GM21515 (cell line): ENCODE data around the gene TXNDC12.
"Not testable (repeated sequence)": the region's sequence is repeated elsewhere in the genome, so short reads cannot be mapped to it uniquely, and the experiment has no call there.

Source experiments
- ATAC-seq: cut with Tn5 transposase; IDR thresholded peaks from one replicate; pipeline ENCODE4 v1.9.1; 2021; ENCODE audit not compliant: unreplicated experiment

Gene TXNDC12

GRCh38 chr1:52055066-52055865 lies at the start of gene TXNDC12:
Gene TXNDC12 (minus strand): TSS chr1:52055191. CDS start chr1:52055096, 95 bp downstream.
- peak; percentile 43 for ATAC-seq

GRCh38 chr1:52102336-52103013 lies 47.5 kb upstream of the TXNDC12 start:
- no peak for ATAC-seq

- no peak for ATAC-seq
Observed at GRCh38 chr1:52098139-52098871, 43.3 kb upstream of the TXNDC12 start.

- ATAC-seq: no peak
Observed at GRCh38 chr1:52096216-52096615, 41.2 kb upstream of the TXNDC12 start.

GRCh38 chr1:52094300-52094699 lies 39.3 kb upstream of the TXNDC12 start:
- not testable (repeated sequence) for ATAC-seq

- not testable (repeated sequence) for ATAC-seq
Observed at GRCh38 chr1:52087892-52088291, 32.9 kb upstream of the TXNDC12 start.

GRCh38 chr1:52080014-52080415 lies 25.0 kb upstream of the TXNDC12 start:
- ATAC-seq: no peak

- ATAC-seq: not testable (repeated sequence)
Observed at GRCh38 chr1:52077277-52077676, 22.3 kb upstream of the TXNDC12 start.

- no peak for ATAC-seq
Observed at GRCh38 chr1:52072291-52072690, 17.3 kb upstream of the TXNDC12 start.

GRCh38 chr1:52070704-52071103 lies 15.7 kb upstream of the TXNDC12 start:
- ATAC-seq: no peak

- no peak for ATAC-seq
Observed at GRCh38 chr1:52063192-52063591, 8.2 kb upstream of the TXNDC12 start.

- no peak for ATAC-seq
Observed at GRCh38 chr1:52060822-52061221, 5.8 kb upstream of the TXNDC12 start.

- ATAC-seq: no peak
Observed at GRCh38 chr1:52059888-52060287, 4.9 kb upstream of the TXNDC12 start.

GRCh38 chr1:52059321-52059720 lies 4.3 kb upstream of the TXNDC12 start:
- ATAC-seq: no peak

- ATAC-seq: no peak
Observed at GRCh38 chr1:52057876-52058415, 3.0 kb upstream of the TXNDC12 start.

GRCh38 chr1:52057255-52057654 lies 2.3 kb upstream of the TXNDC12 start:
- ATAC-seq: no peak

- ATAC-seq: peak; percentile 41
Observed at GRCh38 chr1:52056937-52057231, 1.9 kb upstream of the TXNDC12 start.

GRCh38 chr1:52056163-52056936 lies 1.4 kb upstream of the TXNDC12 start, which contains the start of gene BTF3L4:
Gene BTF3L4 (plus strand): TSS chr1:52056295. CDS start chr1:52059848, 3,553 bp downstream.
- peak; percentile 74 for ATAC-seq

- no peak for ATAC-seq
Observed at GRCh38 chr1:52055866-52056162, 823 bp upstream of the TXNDC12 start.

- no peak for ATAC-seq
Observed at GRCh38 chr1:52054496-52055065, 410 bp downstream of the TXNDC12 start.

- no peak for ATAC-seq
Observed at GRCh38 chr1:52053862-52054261, 1.1 kb downstream of the TXNDC12 start.
